UCSD-AML1 (cell line): ENCODE data around the gene NMB.

Experiments used
- DNase-seq: peaks from one replicate; lab custom pipeline; 2025; ENCODE audit not compliant: unreplicated experiment; lab: John Stamatoyannopoulos, UW

Gene NMB

GRCh38 chr15:84620626-84621025, 37.4 kb downstream of the NMB start:
- no peak for DNase-seq

- DNase-seq: peak; percentile 45
Measured at GRCh38 chr15:84616235-84616634, 41.8 kb downstream of the NMB start.

GRCh38 chr15:84611631-84612030, 46.4 kb downstream of the NMB start:
- no peak for DNase-seq

GRCh38 chr15:84609818-84610525, 48.0 kb downstream of the NMB start:
- no peak for DNase-seq

- DNase-seq: no peak
Measured at GRCh38 chr15:84608707-84609284, 49.2 kb downstream of the NMB start.

GRCh38 chr15:84606653-84607120, 51.3 kb downstream of the NMB start:
- no peak for DNase-seq

- DNase-seq: no peak
Measured at GRCh38 chr15:84605554-84605882, 52.5 kb downstream of the NMB start.
